GM12873 (cell line): ENCODE results near the gene EHMT1.

Experiments used
- CTCF ChIP-seq: IDR thresholded peaks from 2 replicates; pipeline ENCODE4 v1.5.1; 2012; ENCODE audit warnings: low read depth, mild to moderate bottlenecking, moderate library complexity, low read length, control low read depth; ENCODE audit not compliant: insufficient read depth; ENCODE audit errors: missing control alignments

Gene EHMT1

GRCh38 chr9:137657606-137658005, 38.8 kb downstream of the EHMT1 start:
- no peak for TF ChIP-seq CTCF

- no peak for TF ChIP-seq CTCF
Measured at GRCh38 chr9:137658781-137659180, 40.0 kb downstream of the EHMT1 start.

GRCh38 chr9:137660144-137660543, 41.3 kb downstream of the EHMT1 start:
- TF ChIP-seq CTCF, result no peak

GRCh38 chr9:137663584-137663983, 44.8 kb downstream of the EHMT1 start:
- TF ChIP-seq CTCF, result no peak

GRCh38 chr9:137664676-137665075, 45.9 kb downstream of the EHMT1 start:
- TF ChIP-seq CTCF, result no peak

- no peak for TF ChIP-seq CTCF
Measured at GRCh38 chr9:137665226-137665625, 46.4 kb downstream of the EHMT1 start.

- TF ChIP-seq CTCF, result no peak
Measured at GRCh38 chr9:137665697-137666512, 47.1 kb downstream of the EHMT1 start.
